GM06990 (cell line): ENCODE data around the gene SDK1.

Experiments used
- DNase-seq: peaks from one replicate; pipeline ENCODE4 v3.0.0-alpha.2; 2011; ENCODE audit not compliant: insufficient read length; ENCODE audit errors: extremely low read depth
- H3K27me3 ChIP-seq: replicated peaks from 2 replicates; pipeline ENCODE4 v1.6.0; 2011; ENCODE audit warnings: low read length; ENCODE audit not compliant: control insufficient read depth, insufficient read depth
- H3K36me3 ChIP-seq: 2 replicates; pipeline ENCODE4 v1.5.1; 2011; ENCODE audit warnings: low read length; ENCODE audit not compliant: control insufficient read depth, insufficient read depth
- H3K4me3 ChIP-seq: replicated peaks from 2 replicates; pipeline ENCODE4 v1.5.1; 2011; ENCODE audit warnings: low read depth, mild to moderate bottlenecking, control low read depth, low read length
- CTCF ChIP-seq: IDR thresholded peaks from 2 replicates; pipeline ENCODE4 v1.5.1; 2011; ENCODE audit warnings: low read length, control low read depth, mild to moderate bottlenecking, inconsistent platforms; ENCODE audit not compliant: insufficient read depth, poor library complexity, severe bottlenecking

SDK1 gene

GRCh38 chr7:3616306-3616705 is 315.3 kb downstream of the SDK1 start:
- H3K4me3 ChIP-seq: no peak overlapping the region
- H3K27me3 ChIP-seq: no peaks in the 10 kb centered on the region
- DNase-seq: no peak
- no peak for TF ChIP-seq CTCF
- H3K36me3 ChIP-seq: no peaks in the 10 kb centered on the region

GRCh38 chr7:3630081-3630480 is 329.0 kb downstream of the SDK1 start:
- no peaks in the 10 kb centered on the region for H3K27me3 ChIP-seq
- no peak for TF ChIP-seq CTCF
- no peak overlapping the region for H3K4me3 ChIP-seq
- no peak for DNase-seq
- no peaks in the 10 kb centered on the region for H3K36me3 ChIP-seq

GRCh38 chr7:3634396-3634795 is 333.3 kb downstream of the SDK1 start:
- no peak for DNase-seq
- Histone ChIP-seq H3K36me3 (no peaks in the 10 kb centered on the region), H3K4me3 (no peak overlapping the region), H3K27me3 (no peaks in the 10 kb centered on the region)
- no peak for TF ChIP-seq CTCF

GRCh38 chr7:3636131-3636860 is 335.2 kb downstream of the SDK1 start:
- no peak for DNase-seq

GRCh38 chr7:3639253-3639652 is 338.2 kb downstream of the SDK1 start:
- no peaks in the 10 kb centered on the region for H3K36me3 ChIP-seq
- DNase-seq: no peak
- no peak for TF ChIP-seq CTCF
- no peaks in the 10 kb centered on the region for H3K27me3 ChIP-seq
- H3K4me3 ChIP-seq: no peak overlapping the region

More at GRCh38 chr7:3636131-3636860, 335.2 kb downstream of the SDK1 start:
- Histone ChIP-seq H3K27me3 (no peaks in the 10 kb centered on the region), H3K4me3 (no peak overlapping the region), H3K36me3 (no peaks in the 10 kb centered on the region)
- TF ChIP-seq CTCF: no peak

- H3K4me3 ChIP-seq: no peak overlapping the region
- no peak for TF ChIP-seq CTCF
- no peaks in the 10 kb centered on the region for H3K36me3 ChIP-seq
- no peaks in the 10 kb centered on the region for H3K27me3 ChIP-seq
- DNase-seq: no peak
Measured at GRCh38 chr7:3641582-3641981, 340.5 kb downstream of the SDK1 start.
